Spleen (tissue), 11 donors: ENCODE results near the gene KIDINS220. TPM values are rescaled to one million over a fixed set of nuclear protein-coding genes. Genes with fewer than 3 reads are reported as not detected.
A peak's percentile ranks its signal among the peaks of the same experiment; 100 is the strongest.

Source experiments
- DNase-seq: peaks from one replicate; pipeline ENCODE4 v3.0.0-alpha.2; 2020
- H3K27ac ChIP-seq, 8 donors: fragments of 200-600 bp; sonication (generic) in 7 of 8; 1 replicate in 4 of 8; 2 replicates in 4 of 8; pipeline versions ENCODE4 v1.5.0 to v1.8.0; 2016 to 2021; ENCODE audit warnings: inconsistent platforms in 4 of 8, mild to moderate bottlenecking in 4 of 8, moderate library complexity in 1 of 8
- H3K27me3 ChIP-seq, 7 donors: fragments of 200-600 bp; sonication (generic) in 6 of 7; replicated peaks in 1 of 7; 1 replicate in 4 of 7; 2 replicates in 3 of 7; pipeline versions ENCODE4 v1.5.0 to v1.8.0; 2016 to 2021; ENCODE audit warnings: inconsistent platforms in 3 of 7, mild to moderate bottlenecking in 1 of 7
- H3K36me3 ChIP-seq, 6 donors: fragments of 200-600 bp; sonication (generic) in 5 of 6; 1 replicate in 4 of 6; 2 replicates in 2 of 6; pipeline versions ENCODE4 v1.5.0 to v1.8.0; 2016 to 2021; ENCODE audit warnings: inconsistent platforms in 2 of 6
- H3K4me1 ChIP-seq, 6 donors: fragments of 200-600 bp; sonication (generic) in 5 of 6; 1 replicate in 3 of 6; 2 replicates in 3 of 6; pipeline versions ENCODE4 v1.5.0 to v1.8.0; 2016 to 2021; ENCODE audit warnings: inconsistent platforms in 3 of 6
- H3K4me3 ChIP-seq, 8 donors: fragments of 200-600 bp; sonication (generic) in 7 of 8; 1 replicate in 4 of 8; 2 replicates in 4 of 8; pipeline versions ENCODE4 v1.5.0 to v1.8.0; 2016 to 2021; ENCODE audit warnings: inconsistent platforms in 4 of 8, mild to moderate bottlenecking in 4 of 8, moderate library complexity in 2 of 8
- H3K9me3 ChIP-seq, 8 donors: fragments of 200-600 bp; sonication (generic) in 7 of 8; 1 replicate in 4 of 8; 2 replicates in 4 of 8; pipeline versions ENCODE4 v1.5.0 to v1.8.0; 2016 to 2021; ENCODE audit warnings: inconsistent platforms in 4 of 8
- CTCF ChIP-seq, 11 experiments: fragments of 200-600 bp in 7 of 11; fragments of 450-650 bp in 4 of 11; sonication (generic) in 4 of 11; IDR thresholded peaks in 8 of 11; conservative IDR thresholded peaks in 3 of 11; 1 replicate in 7 of 11; 2 replicates in 4 of 11; pipeline versions ENCODE4 v1.4.0 to v1.8.0; 2016 to 2021; ENCODE audit warnings: antibody characterized with exemption in 11 of 11, inconsistent platforms in 4 of 11, mild to moderate bottlenecking in 1 of 11
- POLR2A ChIP-seq, 3 donors: fragments of 450-650 bp; IDR thresholded peaks; one replicate each; pipeline ENCODE4 v1.5.1; 2017; ENCODE audit warnings: antibody characterized with exemption in 3 of 3, mild to moderate bottlenecking in 1 of 3
- POLR2AphosphoS5 ChIP-seq, 3 donors: sonication (generic); formaldehyde crosslinking; IDR thresholded peaks; one replicate each; pipeline ENCODE4 v1.5.1; 2017; ENCODE audit warnings: antibody characterized with exemption in 3 of 3
- WGBS, 5 donors: extraction: QIAGEN DNeasy Blood & Tissue Kit in 3 of 5; methylation state at CpG; one replicate each; pipeline versions ENCODE4 v1.1.5 to v1.1.7; 2013 to 2018; 5-methylcytosine and 5-hydroxymethylcytosine counted together
- intact Hi-C: fragments of 100-400 bp; cut with DNase I; formaldehyde crosslinking; loops from one replicate; pipeline ENCODE4 v1.15.0; 2023; ENCODE audit warnings: low total_unique reads
- polyA plus RNA-seq, 3 donors: library from polyadenylated mRNA; stranded (reverse); fragments of 200-250 nt; gene quantifications; one replicate each; pipeline ENCODE4 v1.2.1, GENCODE V29; 2013
- total RNA-seq, 7 donors: library from RNA; depleted of rRNA in 3 of 7; stranded (reverse); fragments of >200 nt in 3 of 7; fragmentation: NEBNext Ultra II Directional in 4 of 7; extraction: Animal tissue kit (Norgen Biotek cat#: 25700) in 4 of 7; gene quantifications; one replicate each; pipeline versions ENCODE4 v1.1.0 to v1.2.1, GENCODE V29; 2016 to 2021
- donor health status: healthy with polysubstance abuse.
- donor health status: DM: no; HTN: no; CAD: no; lungs with moderate emphysema.
- donor health status: DM: no; HTN: no; CAD: no.
- donor health status: Bipolar disorder and iron deficiency.
- donor health status: healthy.
- donor health status: DM: no; HTN: no; CAD: no.
- donor health status: DM: yes; HTN: yes; CAD: no.

Gene KIDINS220
- total and polyA plus RNA-seq, 10 donors: 6.0 to 84.1 (median 59.0) TPM

GRCh38 chr2:8833853-8834252 is 3.6 kb downstream of the KIDINS220 start:
- TF ChIP-seq POLR2A (IDR thresholded peaks at IDR 0.05): no peak
- no peak for TF ChIP-seq CTCF (IDR thresholded peaks at IDR 0.05 in 8 of 11, conservative IDR thresholded peaks at IDR 0.05 in 3 of 11)
- no peak for TF ChIP-seq POLR2AphosphoS5 (IDR thresholded peaks at IDR 0.05)
- Histone ChIP-seq H3K36me3 (no peaks in the 10 kb centered on the region), H3K4me3 (no peak overlapping the region), H3K4me1 (peaks cover 22 to 79% (median 41%) of the 10 kb centered on the region in 6 donors), H3K9me3 (no peaks in the 10 kb centered on the region), H3K27me3 (no peaks in the 10 kb centered on the region), H3K27ac (no peak overlapping the region)
- DNase-seq: no peak
- intact Hi-C loops: no loop called here
- 86 to 96% (median 93%) methylated on average over 7 of the region's 7 CpGs for WGBS, 5 donors

- no peak overlapping the region for H3K27ac ChIP-seq
- intact Hi-C loops: no loop called here
- H3K4me3 ChIP-seq: no peak overlapping the region
- no peak for TF ChIP-seq CTCF (IDR thresholded peaks at IDR 0.05 in 8 of 11, conservative IDR thresholded peaks at IDR 0.05 in 3 of 11)
- no peak for TF ChIP-seq POLR2A (IDR thresholded peaks at IDR 0.05)
- TF ChIP-seq POLR2AphosphoS5 (IDR thresholded peaks at IDR 0.05): no peak
- H3K9me3 ChIP-seq: no peaks in the 10 kb centered on the region
- H3K4me1 ChIP-seq: peaks cover 16 to 73% (median 31%) of the 10 kb centered on the region in 6 donors
- H3K36me3 ChIP-seq: peaks cover 0 to 12% (median 4%) of the 10 kb centered on the region in 6 donors
- no peaks in the 10 kb centered on the region for H3K27me3 ChIP-seq
- DNase-seq: no peak
- WGBS, 5 donors: 95 to 100% (median 98%) methylated on average over 2 of the region's 2 CpGs
These were observed 5.9 kb downstream of the KIDINS220 start for GRCh38 chr2:8831516-8831915.

GRCh38 chr2:8827729-8828128 is 9.7 kb downstream of the KIDINS220 start:
- Histone ChIP-seq H3K9me3 (no peaks in the 10 kb centered on the region), H3K4me3 (no peak overlapping the region), H3K4me1 (peaks cover 0 to 37% (median 4%) of the 10 kb centered on the region in 6 donors), H3K27ac (no peak overlapping the region), H3K36me3 (peaks cover 0 to 39% (median 27%) of the 10 kb centered on the region in 6 donors), H3K27me3 (no peaks in the 10 kb centered on the region)
- 86 to 97% (median 93%) methylated on average over 2 of the region's 2 CpGs for WGBS, 5 donors
- intact Hi-C loops: no loop called here
- DNase-seq: no peak
- no peak for TF ChIP-seq CTCF (IDR thresholded peaks at IDR 0.05 in 8 of 11, conservative IDR thresholded peaks at IDR 0.05 in 3 of 11)
- TF ChIP-seq POLR2A (IDR thresholded peaks at IDR 0.05): no peak
- no peak for TF ChIP-seq POLR2AphosphoS5 (IDR thresholded peaks at IDR 0.05)

- intact Hi-C loops: no loop called here
- TF ChIP-seq POLR2AphosphoS5 (IDR thresholded peaks at IDR 0.05): no peak
- no peak for TF ChIP-seq POLR2A (IDR thresholded peaks at IDR 0.05)
- no peak for TF ChIP-seq CTCF (IDR thresholded peaks at IDR 0.05 in 8 of 11, conservative IDR thresholded peaks at IDR 0.05 in 3 of 11)
- H3K4me1 ChIP-seq: peaks cover 0 to 23% (median 6%) of the 10 kb centered on the region in 6 donors
- DNase-seq: no peak
- 52 to 76% (median 63%) methylated on average over 4 of the region's 4 CpGs for WGBS, 5 donors
- peaks cover 0 to 83% (median 39%) of the 10 kb centered on the region in 6 donors for H3K36me3 ChIP-seq
- no peak overlapping the region for H3K4me3 ChIP-seq
- no peaks in the 10 kb centered on the region for H3K9me3 ChIP-seq
- peak overlapping the region in 3 of 8 donors; percentile 6 to 54 (median 16) for H3K27ac ChIP-seq
- H3K27me3 ChIP-seq: no peaks in the 10 kb centered on the region
These were observed 15.2 kb downstream of the KIDINS220 start for GRCh38 chr2:8822218-8822617.
